GM12891 (cell line): ENCODE data around the gene SV2C.

Source experiments
- PAX5 ChIP-seq: IDR thresholded peaks from 2 replicates; pipeline ENCODE4 v1.6.1; 2011; ENCODE audit warnings: low read length, moderate library complexity, mild to moderate bottlenecking; ENCODE audit not compliant: insufficient read depth, severe bottlenecking
- POLR2A ChIP-seq: IDR thresholded peaks from 2 replicates; pipeline ENCODE4 v1.6.1; 2011; ENCODE audit warnings: low read depth, low read length, control low read depth
- POLR2AphosphoS5 ChIP-seq: IDR thresholded peaks from 2 replicates; pipeline ENCODE4 v1.6.1; 2011; ENCODE audit warnings: low read depth, low read length, control low read depth
- TAF1 ChIP-seq: IDR thresholded peaks from 2 replicates; pipeline ENCODE4 v1.6.1; 2011; ENCODE audit warnings: low read depth, low read length, control low read depth

GRCh38 chr5:76326577-76327302, 243.6 kb downstream of the SV2C start:
- TF ChIP-seq POLR2A (no peak), POLR2AphosphoS5 (no peak), PAX5 (no peak), TAF1 (no peak)
